ENCODE data around the gene XYLT1. TPM values are rescaled to one million over a fixed set of nuclear protein-coding genes. Genes with fewer than 3 reads are reported as not detected.
A peak's percentile ranks its signal among the peaks of the same experiment; 100 is the strongest.

Gene XYLT1
- total and polyA plus RNA-seq, 8 donors: 6.0 to 8.4 (median 7.3) TPM

DNA sequence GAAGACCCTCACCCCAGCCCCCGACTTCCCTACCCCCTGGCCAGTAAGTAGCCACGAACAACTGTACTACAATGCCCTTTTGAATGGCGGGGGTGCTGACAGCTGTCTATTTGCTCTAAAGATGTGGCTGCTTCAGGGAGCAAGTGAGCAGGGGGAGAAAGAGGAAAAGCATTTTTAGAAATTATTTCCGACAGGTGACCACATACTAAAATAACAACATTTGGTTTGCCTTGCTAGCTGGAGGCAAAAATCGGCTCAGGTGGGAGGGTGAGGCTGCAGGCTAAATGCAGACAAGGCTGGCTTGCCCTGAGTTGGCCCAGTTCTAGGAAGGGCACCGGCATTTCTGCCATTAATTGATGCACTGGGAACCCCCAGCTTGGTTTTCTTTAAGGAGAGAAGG, 188.5 kb downstream of the XYLT1 start:
- intact Hi-C loops (cut with DNase I): no loop called here
- Histone ChIP-seq H3K9me3 (no peaks in the 10 kb centered on the region), H3K4me3 (no peak overlapping the region), H3K4me1 (no peaks in the 10 kb centered on the region), H3K27me3 (no peaks in the 10 kb centered on the region), H3K36me3 (no peaks in the 10 kb centered on the region), H3K27ac (no peak overlapping the region)
- DNase-seq: no peak
- ATAC-seq: no peak
- no peak for TF ChIP-seq CTCF (IDR thresholded peaks at IDR 0.05)

- Histone ChIP-seq H3K4me3 (no peak overlapping the region), H3K27ac (no peak overlapping the region), H3K4me1 (no peaks in the 10 kb centered on the region), H3K9me3 (no peaks in the 10 kb centered on the region), H3K36me3 (no peaks in the 10 kb centered on the region), H3K27me3 (no peaks in the 10 kb centered on the region)
- ATAC-seq: no peak
- intact Hi-C loops (cut with DNase I): no loop called here
- no peak for DNase-seq
- no peak for TF ChIP-seq CTCF (IDR thresholded peaks at IDR 0.05)
Measured at GRCh38 chr16:17281052-17281451, 189.7 kb downstream of the XYLT1 start.

DNA sequence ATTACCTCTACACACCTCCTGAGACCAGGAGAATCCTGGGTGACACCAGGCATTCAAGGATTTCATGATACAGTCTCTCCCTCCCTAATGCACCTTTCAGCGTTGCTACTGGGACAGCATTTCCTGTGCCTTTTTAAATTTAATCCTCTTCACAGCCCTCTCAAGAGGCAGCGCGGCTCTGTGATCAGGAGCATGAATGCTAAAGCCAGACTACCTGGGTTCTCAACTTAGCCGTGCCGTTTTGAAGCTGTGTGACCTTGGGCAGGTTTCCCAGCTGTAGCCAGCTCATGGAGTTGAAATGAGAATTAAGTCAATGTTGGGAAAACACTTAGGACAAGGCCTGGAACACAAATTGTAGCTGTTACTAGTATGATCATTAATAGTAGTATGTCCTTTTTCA, 191.8 kb downstream of the XYLT1 start:
- intact Hi-C loops (cut with DNase I): loop anchor here in 1 of 2 donors (10.0 kb wide), 1 partner anchor 186 kb away; no protein-coding TSS in a partner anchor
- Histone ChIP-seq H3K27me3 (no peaks in the 10 kb centered on the region), H3K9me3 (no peaks in the 10 kb centered on the region), H3K4me1 (no peaks in the 10 kb centered on the region), H3K27ac (no peak overlapping the region), H3K36me3 (no peaks in the 10 kb centered on the region), H3K4me3 (no peak overlapping the region)
- DNase-seq (no peak), ATAC-seq (no peak)
- TF ChIP-seq CTCF (IDR thresholded peaks at IDR 0.05): no peak

- peaks cover 0 to 6% of the 10 kb centered on the region in 2 donors for H3K4me1 ChIP-seq
- ATAC-seq (peak; percentile 25), DNase-seq (no peak)
- no peaks in the 10 kb centered on the region for H3K36me3 ChIP-seq
- TF ChIP-seq CTCF (IDR thresholded peaks at IDR 0.05): peak in 1 of 2 donors; percentile 26
- intact Hi-C loops (cut with DNase I): loop anchor here in 1 of 2 donors (10.0 kb wide), 1 partner anchor 187 kb away; no protein-coding TSS in a partner anchor
- no peaks in the 10 kb centered on the region for H3K27me3 ChIP-seq
- H3K27ac ChIP-seq: no peak overlapping the region
- no peak overlapping the region for H3K4me3 ChIP-seq
- no peaks in the 10 kb centered on the region for H3K9me3 ChIP-seq
Measured at GRCh38 chr16:17277981-17278381, 192.8 kb downstream of the XYLT1 start.

DNA sequence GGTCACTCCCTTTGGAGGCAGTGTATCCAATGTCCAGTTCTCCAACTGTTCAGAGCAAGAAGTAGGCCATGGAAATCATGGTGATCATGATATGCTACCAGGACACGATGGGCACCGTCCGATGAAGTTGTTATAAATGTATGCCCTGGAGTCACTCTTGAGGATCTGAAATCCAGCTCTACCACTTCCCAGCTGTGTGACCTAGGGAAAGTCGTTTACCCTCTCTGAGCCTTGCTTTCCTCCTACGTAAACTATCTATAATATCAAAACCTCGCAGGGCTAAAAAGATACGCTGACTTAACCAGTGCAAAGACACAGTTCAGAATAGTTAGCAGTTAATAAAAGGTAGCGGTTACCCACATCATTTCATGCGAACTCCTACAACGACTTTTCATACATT, 194.2 kb downstream of the XYLT1 start:
- H3K9me3 ChIP-seq: no peaks in the 10 kb centered on the region
- peaks cover 0 to 10% of the 10 kb centered on the region in 2 donors for H3K4me1 ChIP-seq
- H3K36me3 ChIP-seq: no peaks in the 10 kb centered on the region
- no peak overlapping the region for H3K4me3 ChIP-seq
- DNase-seq: no peak
- H3K27me3 ChIP-seq: no peaks in the 10 kb centered on the region
- intact Hi-C loops (cut with DNase I): loop anchor here in 1 of 2 donors (10.0 kb wide), 1 partner anchor 188 kb away; no protein-coding TSS in a partner anchor
- TF ChIP-seq CTCF (IDR thresholded peaks at IDR 0.05): no peak
- ATAC-seq: no peak
- no peak overlapping the region for H3K27ac ChIP-seq
